VCaP (cell line): ENCODE measurements around the gene ODAD4.

ENCODE experiments used
- H3K27ac ChIP-seq: fragments of 450-650 bp; 2 replicates; pipeline ENCODE4 v1.5.1; 2017
- TF ChIP-seq, protein P1 (sequence below): fragments of 450-650 bp; conservative IDR thresholded peaks from 2 replicates; pipeline ENCODE4 v1.5.1; 2017; ENCODE audit warnings: mild to moderate bottlenecking, moderate library complexity

ODAD4 gene

DNA sequence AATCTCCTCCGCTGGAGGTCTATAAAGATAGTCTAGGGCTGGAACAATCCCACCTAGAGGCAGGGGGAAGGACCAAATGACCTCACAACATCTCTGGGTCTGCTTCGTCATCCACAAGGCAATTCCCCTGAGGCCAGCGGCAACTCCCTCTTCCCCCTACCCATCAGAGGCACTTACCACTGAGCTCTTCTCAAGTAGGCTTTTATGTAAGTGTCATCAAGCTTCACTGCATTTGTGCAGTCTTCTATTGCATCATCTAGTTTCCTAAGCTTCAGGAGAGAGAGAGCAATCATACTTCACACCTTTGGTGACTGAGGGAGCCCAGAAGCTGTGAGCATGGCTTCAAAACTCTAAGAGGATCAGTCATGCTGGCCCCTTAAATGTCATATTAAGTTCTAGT is 57.2 kb downstream of the ODAD4 start:
- TF ChIP-seq, protein P1, sequence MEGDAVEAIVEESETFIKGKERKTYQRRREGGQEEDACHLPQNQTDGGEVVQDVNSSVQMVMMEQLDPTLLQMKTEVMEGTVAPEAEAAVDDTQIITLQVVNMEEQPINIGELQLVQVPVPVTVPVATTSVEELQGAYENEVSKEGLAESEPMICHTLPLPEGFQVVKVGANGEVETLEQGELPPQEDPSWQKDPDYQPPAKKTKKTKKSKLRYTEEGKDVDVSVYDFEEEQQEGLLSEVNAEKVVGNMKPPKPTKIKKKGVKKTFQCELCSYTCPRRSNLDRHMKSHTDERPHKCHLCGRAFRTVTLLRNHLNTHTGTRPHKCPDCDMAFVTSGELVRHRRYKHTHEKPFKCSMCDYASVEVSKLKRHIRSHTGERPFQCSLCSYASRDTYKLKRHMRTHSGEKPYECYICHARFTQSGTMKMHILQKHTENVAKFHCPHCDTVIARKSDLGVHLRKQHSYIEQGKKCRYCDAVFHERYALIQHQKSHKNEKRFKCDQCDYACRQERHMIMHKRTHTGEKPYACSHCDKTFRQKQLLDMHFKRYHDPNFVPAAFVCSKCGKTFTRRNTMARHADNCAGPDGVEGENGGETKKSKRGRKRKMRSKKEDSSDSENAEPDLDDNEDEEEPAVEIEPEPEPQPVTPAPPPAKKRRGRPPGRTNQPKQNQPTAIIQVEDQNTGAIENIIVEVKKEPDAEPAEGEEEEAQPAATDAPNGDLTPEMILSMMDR, result no peak
- H3K27ac ChIP-seq, result no peak overlapping the region

GRCh38 chr17:41988418-41988817 is 58.0 kb downstream of the ODAD4 start:
- H3K27ac ChIP-seq, result no peak overlapping the region
- TF ChIP-seq, protein P1, result no peak

GRCh38 chr17:41989702-41990419 is 59.4 kb downstream of the ODAD4 start:
- TF ChIP-seq, protein P1, result no peak
- no peak overlapping the region for H3K27ac ChIP-seq

DNA sequence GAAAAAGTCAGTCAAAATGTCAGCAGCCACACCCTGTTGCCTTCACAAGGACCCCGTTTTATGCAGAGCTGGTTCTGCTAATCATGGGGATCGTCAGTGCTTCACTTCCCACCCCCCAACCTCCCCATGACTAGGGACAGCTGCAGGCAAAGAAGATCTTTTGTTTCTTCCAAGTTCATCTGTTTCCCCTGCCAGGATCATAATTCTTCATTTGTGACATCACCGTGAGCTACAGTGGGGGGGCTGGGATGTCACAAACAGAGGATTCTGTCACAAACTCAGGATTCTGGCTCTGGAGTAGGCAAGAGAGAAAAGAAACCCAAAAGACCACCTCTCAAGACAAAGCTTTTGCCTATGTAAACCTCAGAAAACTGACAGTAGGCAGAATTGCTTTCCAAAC is 62.2 kb downstream of the ODAD4 start:
- TF ChIP-seq, protein P1, result no peak
- no peak overlapping the region for H3K27ac ChIP-seq

DNA sequence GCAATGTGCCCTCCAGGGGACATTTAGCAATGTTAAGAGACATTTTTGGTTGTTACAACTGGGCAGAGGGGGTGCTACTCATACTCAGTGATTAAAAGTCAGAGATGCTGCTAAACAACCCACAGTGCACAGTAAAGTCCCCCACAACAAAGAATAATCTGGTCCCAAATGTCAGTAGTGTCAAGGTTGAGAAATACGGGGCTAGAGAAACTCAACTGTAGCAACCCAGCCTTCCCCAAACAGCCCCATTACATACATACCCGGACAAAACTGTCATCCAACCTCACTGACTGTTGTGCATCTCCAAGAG is 66.4 kb downstream of the ODAD4 start:
- TF ChIP-seq, protein P1, result no peak

GRCh38 chr17:41998497-41998896 is 68.1 kb downstream of the ODAD4 start:
- TF ChIP-seq, protein P1, result no peak
- no peak overlapping the region for H3K27ac ChIP-seq

More for the DNA sequence above, 66.4 kb downstream of the ODAD4 start:
- H3K27ac ChIP-seq, result no peak overlapping the region

DNA sequence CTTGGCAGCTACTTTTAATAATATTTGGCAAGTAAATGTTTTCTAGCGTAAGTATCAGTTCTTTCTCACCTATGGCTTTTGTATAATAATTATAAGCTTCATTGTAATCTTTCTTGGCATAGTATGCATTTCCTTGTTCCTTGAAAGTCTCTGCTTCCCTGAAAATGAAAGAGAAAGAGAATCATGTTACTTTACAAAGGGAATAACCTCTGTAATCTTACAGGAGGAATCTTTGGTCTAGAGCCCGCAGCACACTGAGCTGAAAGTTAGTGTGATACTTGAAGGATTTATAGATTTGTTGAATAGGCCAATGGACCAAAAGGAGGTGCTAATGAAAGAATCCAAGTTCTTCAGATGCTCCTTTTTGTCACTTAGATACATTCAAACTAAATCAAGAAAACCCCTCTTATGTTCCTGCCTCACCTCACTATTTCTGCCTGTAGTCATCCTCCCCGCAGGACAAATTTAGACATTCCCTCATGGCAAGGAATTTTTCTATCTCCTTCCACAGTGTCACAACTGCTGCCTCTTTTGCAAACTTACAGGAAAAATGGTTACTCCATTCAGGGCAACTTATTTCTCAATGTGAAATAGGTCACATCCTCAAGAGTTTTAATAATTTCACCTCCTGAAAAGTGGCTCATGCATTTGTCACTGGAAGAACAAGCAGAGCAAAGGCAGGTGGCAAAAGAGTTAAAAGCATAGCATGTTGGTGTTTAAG is 70.2 kb downstream of the ODAD4 start:
- H3K27ac ChIP-seq, result no peak overlapping the region
- TF ChIP-seq, protein P1, result no peak
